ENCODE data around the gene YBX3.

DNA sequence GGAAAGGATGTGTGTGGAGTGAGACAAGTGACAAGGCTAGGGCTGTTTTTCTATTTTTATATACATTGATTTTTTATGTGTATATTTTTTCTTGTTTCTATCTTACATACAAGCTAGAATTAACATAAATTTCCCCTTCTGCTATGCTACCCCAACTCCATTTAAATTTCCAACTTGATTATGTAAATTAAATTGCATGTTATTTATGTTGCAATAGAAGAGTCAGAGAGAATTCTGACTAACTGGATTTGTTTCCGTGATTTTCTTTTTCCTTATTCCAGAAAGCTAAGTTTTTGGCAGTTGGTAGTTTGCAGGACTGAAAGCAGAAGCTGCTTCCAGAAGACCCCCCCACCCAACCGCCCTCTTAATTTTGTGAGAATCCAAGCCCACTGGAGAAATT, 8.9 kb upstream of the YBX3 start:
- no peak for TF ChIP-seq POLR2AphosphoS2 (conservative IDR thresholded peaks at IDR 0.05; ENCODE audit: low read length)
- TF ChIP-seq POLR2A (IDR thresholded peaks at IDR 0.05; ENCODE audit: low read length): no peak
- no peak for TF ChIP-seq CTCF (IDR thresholded peaks at IDR 0.05)
- TF ChIP-seq RAD21 (conservative IDR thresholded peaks at IDR 0.05 in 1 of 2, IDR thresholded peaks at IDR 0.05 in 1 of 2): no peak
- TF ChIP-seq, protein P1, sequence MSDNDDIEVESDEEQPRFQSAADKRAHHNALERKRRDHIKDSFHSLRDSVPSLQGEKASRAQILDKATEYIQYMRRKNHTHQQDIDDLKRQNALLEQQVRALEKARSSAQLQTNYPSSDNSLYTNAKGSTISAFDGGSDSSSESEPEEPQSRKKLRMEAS (IDR thresholded peaks at IDR 0.05): no peak
- no peak for TF ChIP-seq EHF (CRISPR knock-in tag; IDR thresholded peaks at IDR 0.05)
- TF ChIP-seq EP300 (IDR thresholded peaks at IDR 0.05): no peak
- TF ChIP-seq PHF8 (IDR thresholded peaks at IDR 0.05; ENCODE audit: borderline replicate concordance, low read depth): no peak
- no peak for TF ChIP-seq MYC (IDR thresholded peaks at IDR 0.05; ENCODE audit: borderline replicate concordance, low read length)
- TF ChIP-seq GATA3 (IDR thresholded peaks at IDR 0.05; ENCODE audit: borderline replicate concordance): no peak
- TF ChIP-seq KDM1A (IDR thresholded peaks at IDR 0.05; ENCODE audit: low read depth): no peak

All from A549 (cell line).